SU-DHL-6 (cell line): Measurements from ENCODE around the gene PDE4D.

ENCODE experiments used
- H2AFZ ChIP-seq: fragments of 200-600 bp; sonication (generic); 2 replicates; pipeline ENCODE4 v1.6.1; 2014; ENCODE audit warnings: low read depth, mild to moderate bottlenecking, moderate library complexity, mixed read lengths, antibody characterized with exemption, low read length; ENCODE audit not compliant: severe bottlenecking
- H3F3A ChIP-seq: fragments of 200-600 bp; shearing (Covaris generic); 2 replicates; pipeline ENCODE4 v1.6.0; 2016; ENCODE audit warnings: antibody characterized with exemption, mild to moderate bottlenecking; ENCODE audit not compliant: insufficient read depth
- H3K27ac ChIP-seq: fragments of 200-600 bp; sonication (generic); 2 replicates; pipeline ENCODE4 v1.5.1; 2016; ENCODE audit warnings: low read depth, mild to moderate bottlenecking, low read length, moderate library complexity, mixed read lengths
- H3K27me3 ChIP-seq: fragments of 200-600 bp; sonication (generic), shearing (Covaris generic); 2 replicates; pipeline ENCODE4 v1.6.0; 2014; ENCODE audit warnings: mild to moderate bottlenecking, low read length
- H3K36me3 ChIP-seq: fragments of 200-600 bp; sonication (generic); 2 replicates; pipeline ENCODE4 v1.6.1; 2014; ENCODE audit warnings: mild to moderate bottlenecking, low read length, mixed read lengths
- H3K4me2 ChIP-seq: fragments of 300-600, 200-600 bp; shearing (Covaris generic), sonication (generic); 2 replicates; pipeline ENCODE4 v1.6.0; 2014; ENCODE audit warnings: low read length, low read depth, mild to moderate bottlenecking; ENCODE audit not compliant: poor library complexity, severe bottlenecking
- H3K4me3 ChIP-seq: fragments of 200-600 bp; sonication (generic); 2 replicates; pipeline ENCODE4 v1.5.1; 2014; ENCODE audit warnings: antibody characterized with exemption, low read length, mild to moderate bottlenecking, mixed read lengths; ENCODE audit not compliant: insufficient read depth, poor library complexity, severe bottlenecking
- H3K79me2 ChIP-seq: fragments of 200-600 bp; sonication (generic); 2 replicates; pipeline ENCODE4 v1.6.1; 2014; ENCODE audit warnings: mild to moderate bottlenecking, low read length, moderate library complexity; ENCODE audit not compliant: insufficient read depth
- H3K9ac ChIP-seq: fragments of 200-600 bp; sonication (generic); 2 replicates; pipeline ENCODE4 v1.7.0; 2014; ENCODE audit warnings: mild to moderate bottlenecking, low read length
- H3K9me2 ChIP-seq: fragments of 200-600 bp; sonication (generic); replicated peaks from 2 replicates; pipeline ENCODE4 v1.6.1; 2014; ENCODE audit warnings: low read length; ENCODE audit not compliant: insufficient read depth
- H3K9me3 ChIP-seq: fragments of 200-600 bp; sonication (generic); 2 replicates; pipeline ENCODE4 v1.6.1; 2014; ENCODE audit warnings: low read length, mixed read lengths; ENCODE audit not compliant: insufficient read depth
- H4K20me1 ChIP-seq: fragments of 200-600 bp; sonication (generic); 2 replicates; pipeline ENCODE4 v1.6.1; 2014; ENCODE audit warnings: low read depth, mild to moderate bottlenecking, antibody characterized with exemption, low read length, moderate library complexity, mixed read lengths
- CTCF ChIP-seq: fragments of 200-600 bp; sonication (generic); IDR thresholded peaks from one replicate; pipeline ENCODE4 v1.5.1; 2017; ENCODE audit warnings: antibody characterized with exemption, mild to moderate bottlenecking, low read length, moderate library complexity; ENCODE audit not compliant: insufficient read depth, poor library complexity, severe bottlenecking
- EZH2phosphoT487 ChIP-seq: fragments of 200-600 bp; sonication (generic), shearing (Covaris generic); conservative IDR thresholded peaks from 2 replicates; pipeline ENCODE4 v1.6.1; 2018; ENCODE audit warnings: mild to moderate bottlenecking, antibody characterized with exemption, low read length, moderate library complexity, mixed read lengths

The PDE4D gene

GRCh38 chr5:59149271-59149670 lies 744.3 kb downstream of the PDE4D start:
- no peaks in the 10 kb centered on the region for H3F3A ChIP-seq
- no peaks in the 10 kb centered on the region for H4K20me1 ChIP-seq
- no peaks in the 10 kb centered on the region for H3K27me3 ChIP-seq
- no peak overlapping the region for H2AFZ ChIP-seq
- no peak overlapping the region for H3K4me2 ChIP-seq
- H3K27ac ChIP-seq, result no peak overlapping the region
- H3K79me2 ChIP-seq, result no peaks in the 10 kb centered on the region
- no peak for TF ChIP-seq CTCF
- TF ChIP-seq EZH2phosphoT487, result no peak
- H3K9ac ChIP-seq, result no peak overlapping the region
- no peaks in the 10 kb centered on the region for H3K9me2 ChIP-seq
- no peak overlapping the region for H3K4me3 ChIP-seq
- no peaks in the 10 kb centered on the region for H3K9me3 ChIP-seq
- no peaks in the 10 kb centered on the region for H3K36me3 ChIP-seq

GRCh38 chr5:59146729-59147128 lies 746.8 kb downstream of the PDE4D start:
- H2AFZ ChIP-seq, result no peak overlapping the region
- no peaks in the 10 kb centered on the region for H3K9me3 ChIP-seq
- no peaks in the 10 kb centered on the region for H3K27me3 ChIP-seq
- H3K9ac ChIP-seq, result no peak overlapping the region
- no peak overlapping the region for H3K27ac ChIP-seq
- H3K4me2 ChIP-seq, result no peak overlapping the region
- TF ChIP-seq EZH2phosphoT487, result no peak
- TF ChIP-seq CTCF, result no peak
- H3F3A ChIP-seq, result no peaks in the 10 kb centered on the region
- H3K36me3 ChIP-seq, result no peaks in the 10 kb centered on the region
- H3K9me2 ChIP-seq, result no peaks in the 10 kb centered on the region
- H3K79me2 ChIP-seq, result no peaks in the 10 kb centered on the region
- H4K20me1 ChIP-seq, result no peaks in the 10 kb centered on the region
- no peak overlapping the region for H3K4me3 ChIP-seq

- no peak overlapping the region for H3K4me2 ChIP-seq
- no peaks in the 10 kb centered on the region for H3K9me3 ChIP-seq
- no peaks in the 10 kb centered on the region for H3F3A ChIP-seq
Measured at GRCh38 chr5:59143926-59144333, 749.6 kb downstream of the PDE4D start.

More at GRCh38 chr5:59143926-59144333, 749.6 kb downstream of the PDE4D start:
- no peaks in the 10 kb centered on the region for H3K9me2 ChIP-seq
- no peaks in the 10 kb centered on the region for H4K20me1 ChIP-seq
- no peak overlapping the region for H3K27ac ChIP-seq
- no peaks in the 10 kb centered on the region for H3K36me3 ChIP-seq
- H3K79me2 ChIP-seq, result no peaks in the 10 kb centered on the region
- H2AFZ ChIP-seq, result no peak overlapping the region
- H3K27me3 ChIP-seq, result no peaks in the 10 kb centered on the region
- TF ChIP-seq EZH2phosphoT487, result no peak
- TF ChIP-seq CTCF, result no peak
- no peak overlapping the region for H3K4me3 ChIP-seq
- H3K9ac ChIP-seq, result no peak overlapping the region
